ENCODE measurements around the gene HEMGN.

HEMGN gene

GRCh38 chr9:97895695-97896332 lies 42.2 kb downstream of the HEMGN start:
- TF ChIP-seq, protein P1, sequence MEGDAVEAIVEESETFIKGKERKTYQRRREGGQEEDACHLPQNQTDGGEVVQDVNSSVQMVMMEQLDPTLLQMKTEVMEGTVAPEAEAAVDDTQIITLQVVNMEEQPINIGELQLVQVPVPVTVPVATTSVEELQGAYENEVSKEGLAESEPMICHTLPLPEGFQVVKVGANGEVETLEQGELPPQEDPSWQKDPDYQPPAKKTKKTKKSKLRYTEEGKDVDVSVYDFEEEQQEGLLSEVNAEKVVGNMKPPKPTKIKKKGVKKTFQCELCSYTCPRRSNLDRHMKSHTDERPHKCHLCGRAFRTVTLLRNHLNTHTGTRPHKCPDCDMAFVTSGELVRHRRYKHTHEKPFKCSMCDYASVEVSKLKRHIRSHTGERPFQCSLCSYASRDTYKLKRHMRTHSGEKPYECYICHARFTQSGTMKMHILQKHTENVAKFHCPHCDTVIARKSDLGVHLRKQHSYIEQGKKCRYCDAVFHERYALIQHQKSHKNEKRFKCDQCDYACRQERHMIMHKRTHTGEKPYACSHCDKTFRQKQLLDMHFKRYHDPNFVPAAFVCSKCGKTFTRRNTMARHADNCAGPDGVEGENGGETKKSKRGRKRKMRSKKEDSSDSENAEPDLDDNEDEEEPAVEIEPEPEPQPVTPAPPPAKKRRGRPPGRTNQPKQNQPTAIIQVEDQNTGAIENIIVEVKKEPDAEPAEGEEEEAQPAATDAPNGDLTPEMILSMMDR (conservative IDR thresholded peaks at IDR 0.05; ENCODE audit: low read length): no peak
- no peak for DNase-seq (ENCODE audit: low read depth)
- no peak overlapping the region for H3K4me3 ChIP-seq (ENCODE audit: low read length)

- TF ChIP-seq, protein P1 (conservative IDR thresholded peaks at IDR 0.05; ENCODE audit: low read length): no peak
- no peak for DNase-seq (ENCODE audit: low read depth)
- H3K4me3 ChIP-seq (ENCODE audit: low read length): no peak overlapping the region
Observed at GRCh38 chr9:97895211-97895610, 42.8 kb downstream of the HEMGN start.

DNA sequence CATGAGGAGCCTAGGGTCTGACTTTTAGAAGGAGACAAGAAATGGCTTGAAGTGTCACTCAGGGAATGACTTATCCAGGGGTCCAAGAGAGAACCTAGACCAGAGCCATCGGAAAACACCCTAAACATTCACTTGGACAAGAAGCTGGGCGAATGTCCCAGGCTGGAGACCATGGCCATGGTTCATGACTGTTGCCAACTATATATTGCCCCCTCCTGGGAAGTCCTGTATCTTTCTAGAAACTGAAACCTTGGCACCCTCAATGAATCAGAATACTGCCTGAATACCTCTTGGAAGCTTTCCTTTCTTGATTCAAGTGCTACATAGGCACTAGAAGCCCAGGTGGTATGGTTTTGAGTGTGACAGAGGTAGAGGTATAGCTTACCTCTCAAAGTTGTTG lies 45.6 kb downstream of the HEMGN start:
- TF ChIP-seq, protein P1 (conservative IDR thresholded peaks at IDR 0.05; ENCODE audit: low read length): no peak
- DNase-seq (ENCODE audit: low read depth): no peak

GRCh38 chr9:97891736-97892135 lies 46.2 kb downstream of the HEMGN start:
- peak; percentile 19 for DNase-seq (ENCODE audit: low read depth)
- H3K4me3 ChIP-seq (ENCODE audit: low read length): no peak overlapping the region
- TF ChIP-seq, protein P1 (conservative IDR thresholded peaks at IDR 0.05; ENCODE audit: low read length): no peak

More for the DNA sequence above, 45.6 kb downstream of the HEMGN start:
- no peak overlapping the region for H3K4me3 ChIP-seq (ENCODE audit: low read length)

- TF ChIP-seq, protein P1 (conservative IDR thresholded peaks at IDR 0.05; ENCODE audit: low read length): peak; percentile 56
- DNase-seq (ENCODE audit: low read depth): no peak
- H3K4me3 ChIP-seq (ENCODE audit: low read length): no peak overlapping the region
Observed at GRCh38 chr9:97889941-97890887, 47.8 kb downstream of the HEMGN start.

DNA sequence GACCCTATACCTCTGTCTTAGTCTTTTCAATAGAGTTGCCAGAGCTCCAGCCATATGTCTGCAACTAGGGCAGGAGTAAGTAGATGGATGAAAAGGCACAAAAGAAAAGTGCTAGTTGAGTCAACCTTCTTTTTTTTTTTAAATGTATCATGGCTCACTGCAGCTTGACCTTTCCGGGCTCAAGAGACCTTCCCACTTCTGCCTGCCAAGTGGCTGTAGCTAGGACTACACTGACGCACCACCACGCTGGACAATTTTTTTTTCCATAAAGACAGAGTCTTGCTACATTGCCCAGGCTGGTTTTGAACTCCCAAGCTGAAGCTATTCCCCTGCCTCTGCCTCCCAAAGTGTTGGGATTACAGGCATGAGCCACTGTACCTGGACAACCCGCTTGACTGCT lies 57.6 kb downstream of the HEMGN start:
- no peak overlapping the region for H3K4me3 ChIP-seq (ENCODE audit: low read length)
- TF ChIP-seq, protein P1 (conservative IDR thresholded peaks at IDR 0.05; ENCODE audit: low read length): no peak
- DNase-seq (ENCODE audit: low read depth): no peak

Measured in AG10803 (cell line).